Gastrocnemius medialis (tissue), 4 donors: ENCODE data around the gene CRYGN. TPM values are rescaled to one million over a fixed set of nuclear protein-coding genes. Genes with fewer than 3 reads are reported as not detected.
A peak's percentile ranks its signal among the peaks of the same experiment; 100 is the strongest.

ENCODE experiments used
- ATAC-seq, 2 donors: fragments of 150-250 bp; one replicate each; pipeline ENCODE4 v1.9.1; 2016
- DNase-seq, 2 donors: peaks; one replicate each; pipeline ENCODE4 v3.0.0-alpha.2; 2019
- H3K27ac ChIP-seq, 4 donors: fragments of 200-600 bp; sonication (generic); 1 replicate in 1 of 4; 2 replicates in 3 of 4; pipeline ENCODE4 v1.5.1; 2016 to 2018; ENCODE audit warnings: mild to moderate bottlenecking in 2 of 4, moderate library complexity in 1 of 4
- H3K27me3 ChIP-seq, 3 donors: fragments of 200-600 bp; sonication (generic) in 2 of 3; 1 replicate in 1 of 3; 2 replicates in 2 of 3; pipeline versions ENCODE4 v1.5.1 to v1.6.0; 2016 to 2019; ENCODE audit warnings: mild to moderate bottlenecking in 1 of 3, moderate library complexity in 1 of 3
- H3K36me3 ChIP-seq, 2 donors: fragments of 200-600 bp; sonication (generic) in 1 of 2; one replicate each; pipeline ENCODE4 v1.5.1; 2017 to 2018
- H3K4me1 ChIP-seq, 2 donors: fragments of 200-600 bp; sonication (generic) in 1 of 2; one replicate each; pipeline ENCODE4 v1.5.1; 2016 to 2017; ENCODE audit warnings: mild to moderate bottlenecking in 2 of 2
- H3K4me3 ChIP-seq, 4 donors: fragments of 200-600 bp; sonication (generic) in 3 of 4; 1 replicate in 1 of 4; 2 replicates in 3 of 4; pipeline ENCODE4 v1.5.1; 2016 to 2019; ENCODE audit warnings: mild to moderate bottlenecking in 2 of 4
- H3K9me3 ChIP-seq, 3 donors: fragments of 200-600 bp; sonication (generic) in 2 of 3; 1 replicate in 1 of 3; 2 replicates in 2 of 3; pipeline ENCODE4 v1.5.1; 2016 to 2019
- CTCF ChIP-seq, 5 experiments: fragments of 450-650 bp in 3 of 5; fragments of 200-600 bp in 2 of 5; sonication (generic) in 2 of 5; IDR thresholded peaks in 4 of 5; conservative IDR thresholded peaks in 1 of 5; 1 replicate in 4 of 5; 2 replicates in 1 of 5; pipeline ENCODE4 v1.5.1; 2016 to 2019; ENCODE audit warnings: antibody characterized with exemption in 5 of 5, mild to moderate bottlenecking in 3 of 5, moderate library complexity in 3 of 5
- POLR2A ChIP-seq, 2 donors: fragments of 450-650 bp; IDR thresholded peaks; one replicate each; pipeline ENCODE4 v1.6.1; 2017; ENCODE audit warnings: antibody characterized with exemption in 2 of 2, mild to moderate bottlenecking in 2 of 2, moderate library complexity in 2 of 2
- in situ Hi-C, 4 donors: fragments of 200-750 bp; cut with MboI; loops; one replicate each; pipeline versions ENCODE4 v1.15.0 to v1.8.0; 2017; ENCODE audit warnings: low sequenced_read_pairs in 4 of 4
- intact Hi-C: fragments of 100-400 bp; cut with DNase I; formaldehyde crosslinking; loops from one replicate; pipeline ENCODE4 v1.15.1; 2023; ENCODE audit warnings: low total_unique reads
- total RNA-seq, 4 donors: library from RNA; depleted of rRNA; stranded (reverse); fragments of >200 nt; gene quantifications; one replicate each; pipeline versions ENCODE4 v1.1.0 to v1.2.3, GENCODE V29; 2016

CRYGN gene
- total RNA-seq, 4 donors from 2014 or later = not detected

- H3K4me3 ChIP-seq = no peak overlapping the region
- DNase-seq = peak in 1 of 2 donors; percentile 4
- no peaks in the 10 kb centered on the region for H3K9me3 ChIP-seq
- H3K4me1 ChIP-seq = peaks cover 23 to 32% of the 10 kb centered on the region in 2 donors
- H3K27me3 ChIP-seq = no peaks in the 10 kb centered on the region
- TF ChIP-seq CTCF (IDR thresholded peaks at IDR 0.05 in 4 of 5, conservative IDR thresholded peaks at IDR 0.05 in 1 of 5) (no peak), POLR2A (IDR thresholded peaks at IDR 0.05) (no peak)
- intact Hi-C loops = loop anchor here (5.0 kb wide), 2 partner anchors 175 to 235 kb away; no protein-coding TSS in a partner anchor
- H3K27ac ChIP-seq = no peak overlapping the region
- in situ Hi-C loops = loop anchor here in 1 of 4 donors (25.0 kb wide), 1 partner anchor 280 kb away; no protein-coding TSS in a partner anchor
- ATAC-seq = no peak
- no peaks in the 10 kb centered on the region for H3K36me3 ChIP-seq
Observed at GRCh38 chr7:151457534-151457933, 17.6 kb upstream of the CRYGN start.

- DNase-seq (no peak), ATAC-seq (no peak)
- in situ Hi-C loops = loop anchor here in 1 of 4 donors (25.0 kb wide), 1 partner anchor 281 kb away; no protein-coding TSS in a partner anchor
- Histone ChIP-seq H3K36me3 (no peaks in the 10 kb centered on the region), H3K9me3 (no peaks in the 10 kb centered on the region), H3K27ac (no peak overlapping the region), H3K4me1 (peaks cover 23 to 27% of the 10 kb centered on the region in 2 donors), H3K4me3 (no peak overlapping the region), H3K27me3 (no peaks in the 10 kb centered on the region)
- intact Hi-C loops = loop anchor here (5.0 kb wide), 2 partner anchors 176 to 236 kb away; no protein-coding TSS in a partner anchor
- no peak for TF ChIP-seq POLR2A (IDR thresholded peaks at IDR 0.05)
- TF ChIP-seq CTCF (IDR thresholded peaks at IDR 0.05 in 4 of 5, conservative IDR thresholded peaks at IDR 0.05 in 1 of 5) = no peak
Observed at GRCh38 chr7:151456782-151457181, 16.8 kb upstream of the CRYGN start.

GRCh38 chr7:151456276-151456675 is 16.3 kb upstream of the CRYGN start:
- Histone ChIP-seq H3K4me3 (no peak overlapping the region), H3K9me3 (no peaks in the 10 kb centered on the region), H3K27me3 (no peaks in the 10 kb centered on the region), H3K36me3 (no peaks in the 10 kb centered on the region), H3K4me1 (peaks cover 22% of the 10 kb centered on the region in 2 donors), H3K27ac (no peak overlapping the region)
- no peak for TF ChIP-seq POLR2A (IDR thresholded peaks at IDR 0.05)
- no peak for TF ChIP-seq CTCF (IDR thresholded peaks at IDR 0.05 in 4 of 5, conservative IDR thresholded peaks at IDR 0.05 in 1 of 5)
- no peak for DNase-seq
- no peak for ATAC-seq
- intact Hi-C loops = loop anchor here (5.0 kb wide), 2 partner anchors 176 to 236 kb away; no protein-coding TSS in a partner anchor
- in situ Hi-C loops = loop anchor here in 1 of 4 donors (25.0 kb wide), 1 partner anchor 281 kb away; no protein-coding TSS in a partner anchor

- DNase-seq (no peak), ATAC-seq (no peak)
- H3K4me3 ChIP-seq = no peak overlapping the region
- no peaks in the 10 kb centered on the region for H3K9me3 ChIP-seq
- in situ Hi-C loops (loop anchor here in 1 of 4 donors (25.0 kb wide), 1 partner anchor 282 kb away; no protein-coding TSS in a partner anchor), intact Hi-C loops (loop anchor here (5.0 kb wide), 2 partner anchors 177 to 237 kb away; no protein-coding TSS in a partner anchor)
- H3K27me3 ChIP-seq = no peaks in the 10 kb centered on the region
- H3K27ac ChIP-seq = no peak overlapping the region
- no peaks in the 10 kb centered on the region for H3K36me3 ChIP-seq
- H3K4me1 ChIP-seq = peaks cover 16 to 17% of the 10 kb centered on the region in 2 donors
- no peak for TF ChIP-seq CTCF (IDR thresholded peaks at IDR 0.05 in 4 of 5, conservative IDR thresholded peaks at IDR 0.05 in 1 of 5)
- TF ChIP-seq POLR2A (IDR thresholded peaks at IDR 0.05) = no peak
Observed at GRCh38 chr7:151455690-151456089, 15.7 kb upstream of the CRYGN start.
